ENCODE measurements around the gene TNFRSF6B. TPM values are rescaled to one million over a fixed set of nuclear protein-coding genes. Genes with fewer than 3 reads are reported as not detected.

Gene TNFRSF6B
- total and polyA plus RNA-seq, 2 donors (not counting 3 experiments of a cell fraction or from before 2014, with no cell fraction given) = 0.69 to 11.3 TPM

DNA sequence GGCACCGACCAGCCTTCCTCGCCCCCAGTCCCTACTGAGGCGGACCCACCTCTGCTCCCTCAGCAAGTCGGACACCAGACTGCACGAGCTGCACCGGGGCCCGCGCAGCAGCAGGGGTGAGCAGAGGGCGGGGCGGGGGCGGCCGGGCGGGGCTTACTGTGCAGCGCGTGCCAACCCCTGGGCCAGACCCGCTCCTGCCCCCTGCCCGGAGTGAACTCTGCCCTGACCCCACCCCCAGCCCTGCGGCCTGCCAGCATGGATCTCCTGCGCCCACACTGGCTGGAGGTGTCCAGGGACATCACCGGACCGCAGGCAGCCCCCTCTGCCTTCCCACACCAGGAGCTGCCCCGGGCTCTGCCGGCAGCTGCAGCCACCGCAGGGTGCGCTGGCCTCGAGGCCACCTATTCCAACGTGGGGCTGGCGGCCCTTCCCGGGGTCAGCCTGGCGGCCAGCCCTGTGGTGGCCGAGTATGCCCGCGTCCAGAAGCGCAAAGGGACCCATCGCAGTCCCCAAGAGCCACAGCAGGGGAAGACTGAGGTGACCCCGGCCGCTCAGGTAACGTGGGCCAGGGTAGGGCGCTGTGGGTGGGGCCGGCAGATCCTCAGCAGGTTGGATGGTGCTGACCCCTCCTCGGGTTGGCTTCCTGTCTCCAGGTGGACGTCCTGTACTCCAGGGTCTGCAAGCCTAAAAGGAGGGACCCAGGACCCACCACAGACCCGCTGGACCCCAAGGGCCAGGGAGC, 41.7 kb downstream of the TNFRSF6B start:
- Histone ChIP-seq H2AFZ (ENCODE audit: low read depth, low read length) (no peak overlapping the region), H3K27ac (ENCODE audit: insufficient read depth, low read depth, low read length) (no peak overlapping the region), H3K9ac (replicated peaks; ENCODE audit: extremely low read depth, insufficient read depth, low read length) (no peak overlapping the region), H3K36me3 (ENCODE audit: control insufficient read depth in 2 of 2, extremely low read depth in 1 of 2, insufficient read depth in 2 of 2, low read length in 2 of 2) (peaks cover 0 to 36% of the 10 kb centered on the region in 2 experiments), H3K27me3 (ENCODE audit: control insufficient read depth in 2 of 2, insufficient read depth in 2 of 2, low read length in 2 of 2) (no peaks in the 10 kb centered on the region), H3K79me2 (ENCODE audit: control insufficient read depth, insufficient read depth, low read length) (no peaks in the 10 kb centered on the region), H3K4me2 (ENCODE audit: insufficient read depth, low read length) (no peak overlapping the region), H3K9me3 (replicated peaks; ENCODE audit: control insufficient read depth, insufficient read depth, low read length) (no peaks in the 10 kb centered on the region), H3K9me1 (replicated peaks; ENCODE audit: control insufficient read depth, extremely low read depth, insufficient read depth, low read length) (no peaks in the 10 kb centered on the region), H4K20me1 (replicated peaks; ENCODE audit: control insufficient read depth, extremely low read depth, insufficient read depth, low read length) (no peaks in the 10 kb centered on the region), H3K4me3 (replicated peaks in 1 of 3; ENCODE audit: insufficient read depth in 1 of 3, low read depth in 1 of 3, low read length in 3 of 3) (no peak overlapping the region), H3K4me1 (ENCODE audit: control insufficient read depth, extremely low read depth, insufficient read depth, low read length) (peaks cover 9% of the 10 kb centered on the region)
- dilution Hi-C loops (cut with MboI; ENCODE audit: extremely low pct_ligation_motif_present, low sequenced_read_pairs) = no loop called here
- FAIRE-seq (no peak), DNase-seq (ENCODE audit: low read depth, low spot score) (no peak)
- ChIA-PET POLR2A (no interaction called here), CTCF (no interaction called here)
- no TSS peak for BruUV-seq (replicated peaks)
- intact Hi-C loops (cut with micrococcal nuclease) = loop anchor here (5.0 kb wide), 1 partner anchor 41 kb away; the partner anchor contains the start of gene TNFRSF6B
- TF ChIP-seq POLR2AphosphoS5 (IDR thresholded peaks at IDR 0.05; ENCODE audit: insufficient read depth, low read depth, low read length) = no peak
- TF ChIP-seq MYC (IDR thresholded peaks at IDR 0.05; ENCODE audit: low read depth, low read length) = no peak
- TF ChIP-seq GATA2 (IDR thresholded peaks at IDR 0.05; ENCODE audit: insufficient read depth, insufficient read length, low read depth, low read length) = no peak
- no peak for TF ChIP-seq JUN (IDR thresholded peaks at IDR 0.05; ENCODE audit: borderline replicate concordance, insufficient read depth, insufficient read length, low read depth)
- no peak for TF ChIP-seq CTCF (IDR thresholded peaks at IDR 0.05; ENCODE audit: extremely low read depth in 1 of 2, insufficient read depth in 1 of 2, low read depth in 1 of 2, low read length in 2 of 2)
- TF ChIP-seq MAX (IDR thresholded peaks at IDR 0.05; ENCODE audit: insufficient read depth, insufficient read length) = no peak
- no peak for TF ChIP-seq POLR2A (IDR thresholded peaks at IDR 0.05; ENCODE audit: low read depth, low read length)
- no peak for TF ChIP-seq FOS (IDR thresholded peaks at IDR 0.05; ENCODE audit: borderline replicate concordance, insufficient read depth, low read length)
- no peak for TF ChIP-seq EZH2 (IDR thresholded peaks at IDR 0.05; ENCODE audit: borderline replicate concordance, low read depth, low read length, severe bottlenecking)
